ENCODE data around the gene TRRAP. TPM values are rescaled to one million over a fixed set of nuclear protein-coding genes. Genes with fewer than 3 reads are reported as not detected.

The TRRAP gene
- total and polyA plus RNA-seq, 8 donors, result 4.3 to 38.0 (median 15.7) TPM

GRCh38 chr7:99001482-99002147, 123.3 kb downstream of the TRRAP start:
- no peak overlapping the region for H3K27ac ChIP-seq
- H3K27me3 ChIP-seq, result no peaks in the 10 kb centered on the region
- no peak overlapping the region for H3K4me3 ChIP-seq
- H3K4me1 ChIP-seq, result no peaks in the 10 kb centered on the region
- H3K9me3 ChIP-seq, result no peaks in the 10 kb centered on the region
- no peak for TF ChIP-seq CTCF (IDR thresholded peaks at IDR 0.05)
- no peak for TF ChIP-seq POLR2AphosphoS5 (IDR thresholded peaks at IDR 0.05)
- TF ChIP-seq POLR2A (IDR thresholded peaks at IDR 0.05), result no peak
- TF ChIP-seq EP300 (IDR thresholded peaks at IDR 0.05), result no peak
- 85 to 88% (median 87%) methylated on average over 10 of the region's 10 CpGs for WGBS, 5 donors
- DNase-seq, result no peak
- peaks cover 35 to 100% (median 98%) of the 10 kb centered on the region in 4 donors for H3K36me3 ChIP-seq
- intact Hi-C loops (cut with DNase I; ENCODE audit: low total_unique reads), result no loop called here

GRCh38 chr7:99002148-99002826, 124.0 kb downstream of the TRRAP start:
- Histone ChIP-seq H3K27ac (no peak overlapping the region), H3K4me3 (no peak overlapping the region), H3K27me3 (no peaks in the 10 kb centered on the region), H3K4me1 (no peaks in the 10 kb centered on the region), H3K36me3 (peaks cover 42 to 100% (median 99%) of the 10 kb centered on the region in 4 donors), H3K9me3 (no peaks in the 10 kb centered on the region)
- 86 to 90% (median 88%) methylated on average over 12 of the region's 12 CpGs for whole genome bisulfite sequencing, 5 donors
- no peak for DNase-seq
- intact Hi-C loops (cut with DNase I; ENCODE audit: low total_unique reads), result no loop called here
- TF ChIP-seq EP300 (IDR thresholded peaks at IDR 0.05) (no peak), POLR2AphosphoS5 (IDR thresholded peaks at IDR 0.05) (no peak), POLR2A (IDR thresholded peaks at IDR 0.05) (no peak), CTCF (IDR thresholded peaks at IDR 0.05) (no peak)

- no peak overlapping the region for H3K27ac ChIP-seq
- H3K36me3 ChIP-seq, result peaks cover 44 to 100% (median 100%) of the 10 kb centered on the region in 4 donors
- DNase-seq, result no peak
- H3K4me3 ChIP-seq, result no peak overlapping the region
- no peaks in the 10 kb centered on the region for H3K4me1 ChIP-seq
- TF ChIP-seq EP300 (IDR thresholded peaks at IDR 0.05) (no peak), POLR2A (IDR thresholded peaks at IDR 0.05) (no peak), POLR2AphosphoS5 (IDR thresholded peaks at IDR 0.05) (no peak)
- intact Hi-C loops (cut with DNase I; ENCODE audit: low total_unique reads), result no loop called here
- 87 to 94% (median 92%) methylated on average over 20 of the region's 20 CpGs for WGBS, 5 donors
- H3K9me3 ChIP-seq, result no peaks in the 10 kb centered on the region
- H3K27me3 ChIP-seq, result no peaks in the 10 kb centered on the region
These were observed 124.5 kb downstream of the TRRAP start for GRCh38 chr7:99002827-99003212.

- H3K27ac ChIP-seq, result no peak overlapping the region
- no peak overlapping the region for H3K4me3 ChIP-seq
- H3K27me3 ChIP-seq, result no peaks in the 10 kb centered on the region
- TF ChIP-seq POLR2A (IDR thresholded peaks at IDR 0.05) (no peak), CTCF (IDR thresholded peaks at IDR 0.05) (no peak), EP300 (IDR thresholded peaks at IDR 0.05) (no peak), POLR2AphosphoS5 (IDR thresholded peaks at IDR 0.05) (no peak)
- WGBS, 5 donors, result 89 to 95% (median 93%) methylated on average over 13 to 15 of the region's 15 CpGs
- H3K36me3 ChIP-seq, result peaks cover 46 to 100% (median 100%) of the 10 kb centered on the region in 4 donors
- no peak for DNase-seq
- no peaks in the 10 kb centered on the region for H3K9me3 ChIP-seq
- intact Hi-C loops (cut with DNase I; ENCODE audit: low total_unique reads), result no loop called here
- H3K4me1 ChIP-seq, result no peaks in the 10 kb centered on the region
These were observed 125.1 kb downstream of the TRRAP start for GRCh38 chr7:99003419-99003818.
